HG02642 (cell line): Measurements from ENCODE around the gene SASH3.
A peak's percentile ranks its signal among the peaks of the same experiment; 100 is the strongest.
"Not testable (repeated sequence)": the region's sequence is repeated elsewhere in the genome, so short reads cannot be mapped to it uniquely, and the experiment has no call there.

Source experiments
- ATAC-seq: cut with Tn5 transposase; IDR thresholded peaks from one replicate; pipeline ENCODE4 v1.9.1; 2021; ENCODE audit warnings: mild to moderate bottlenecking; ENCODE audit not compliant: unreplicated experiment, poor library complexity

The SASH3 gene

DNA sequence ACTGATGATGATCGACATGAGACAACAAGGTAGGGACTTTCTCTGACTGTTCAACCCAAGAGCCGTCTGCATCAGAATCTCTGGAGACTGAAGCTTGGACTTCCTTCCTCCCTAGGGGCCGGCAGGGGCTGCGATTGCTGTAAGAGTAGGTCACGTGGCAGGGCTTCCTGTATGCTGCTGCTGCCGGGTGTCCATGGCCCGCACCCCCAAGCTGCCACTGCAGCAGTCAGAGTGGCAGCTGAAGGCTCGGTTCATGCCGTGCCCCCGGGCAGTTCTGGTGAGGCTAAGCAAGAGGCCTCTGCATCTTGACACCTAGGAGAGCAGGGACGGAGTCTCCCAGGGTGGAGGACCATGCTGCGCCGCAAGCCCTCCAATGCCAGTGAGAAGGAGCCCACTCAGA is at the start of gene SASH3:
SASH3 (plus strand) TSS at position 203 of the 400 bp plus-strand sequence; CDS start at position 352, 149 bp downstream.
- peak; percentile 42 for ATAC-seq

DNA sequence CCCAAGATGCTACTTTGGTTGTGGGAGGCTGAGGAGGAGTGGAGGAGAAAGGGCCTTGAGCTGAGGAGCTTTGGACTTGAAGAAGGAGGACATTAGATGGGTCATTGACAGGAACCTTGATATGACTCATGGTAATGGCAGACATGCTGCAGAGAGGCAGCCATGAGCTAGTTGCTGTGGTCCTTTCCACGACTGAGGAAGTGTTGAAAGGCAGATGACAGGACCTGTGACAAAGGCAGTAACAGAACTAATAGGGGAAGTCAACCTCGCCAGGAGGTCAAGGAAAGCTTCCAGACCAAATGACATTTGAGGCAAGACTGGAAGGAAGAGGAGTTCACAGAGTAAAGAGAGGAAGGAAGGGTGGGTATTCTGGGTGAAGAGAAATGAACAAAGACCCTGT is 48.5 kb upstream of the SASH3 start:
- ATAC-seq, result no peak

DNA sequence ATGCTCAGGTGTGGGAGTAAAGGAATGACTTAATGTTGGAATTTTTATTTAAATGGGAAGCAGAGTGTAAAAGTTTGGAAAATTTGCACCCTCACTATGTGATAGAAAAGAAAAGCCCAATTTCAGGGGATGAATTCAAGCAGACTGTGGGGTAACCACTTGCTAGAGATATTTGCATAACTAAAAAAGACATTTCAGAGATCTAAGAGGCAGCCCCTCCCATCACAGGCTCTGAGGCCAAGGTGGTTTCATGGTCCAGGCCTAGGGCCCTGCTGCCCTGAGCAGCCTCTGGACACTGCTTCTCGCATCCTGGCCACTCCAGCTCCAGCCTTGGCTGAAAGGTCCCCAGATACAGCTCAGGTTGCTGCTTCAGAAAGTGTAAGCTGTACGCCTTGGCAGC is 46.9 kb upstream of the SASH3 start:
- no peak for ATAC-seq

DNA sequence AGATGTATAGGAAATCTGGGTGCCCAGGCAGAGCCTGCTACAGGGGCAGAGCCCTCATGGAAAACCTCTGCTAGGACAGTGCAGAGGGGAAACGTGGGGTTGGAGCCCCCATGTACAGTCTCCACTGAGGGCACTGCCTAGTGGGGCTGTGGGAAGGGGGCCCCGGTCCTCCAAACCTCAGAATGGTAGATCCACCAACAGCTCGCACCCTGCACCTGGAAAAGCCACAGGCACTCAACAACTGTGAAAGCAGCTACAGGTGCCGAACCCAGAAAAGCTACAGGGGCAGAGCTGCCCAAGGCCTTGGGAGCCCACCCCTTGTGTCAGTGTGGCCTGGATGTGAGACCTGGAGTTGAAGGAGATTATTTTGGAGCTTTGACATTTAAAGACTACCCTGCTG is 46.4 kb upstream of the SASH3 start:
- no peak for ATAC-seq

DNA sequence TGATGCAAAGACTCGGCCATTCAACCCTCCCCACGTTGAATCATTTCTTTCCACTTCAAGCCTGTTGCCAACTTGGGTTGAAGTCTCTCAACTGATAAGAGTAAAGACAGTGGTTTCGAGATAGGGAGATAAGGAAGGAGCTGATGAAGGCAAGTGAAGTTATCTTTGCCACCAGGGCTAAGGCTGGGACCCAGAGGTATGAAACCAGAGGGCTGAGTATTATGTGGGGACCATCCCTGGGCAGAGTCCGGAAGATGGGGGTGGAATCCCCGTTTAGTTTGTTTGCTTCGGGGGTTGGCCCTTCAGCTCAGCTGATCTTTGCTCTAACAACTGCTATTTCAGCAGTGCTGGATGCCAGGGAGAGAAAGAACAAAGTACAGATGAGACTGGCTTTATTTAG is 43.3 kb upstream of the SASH3 start:
- ATAC-seq, result no peak

DNA sequence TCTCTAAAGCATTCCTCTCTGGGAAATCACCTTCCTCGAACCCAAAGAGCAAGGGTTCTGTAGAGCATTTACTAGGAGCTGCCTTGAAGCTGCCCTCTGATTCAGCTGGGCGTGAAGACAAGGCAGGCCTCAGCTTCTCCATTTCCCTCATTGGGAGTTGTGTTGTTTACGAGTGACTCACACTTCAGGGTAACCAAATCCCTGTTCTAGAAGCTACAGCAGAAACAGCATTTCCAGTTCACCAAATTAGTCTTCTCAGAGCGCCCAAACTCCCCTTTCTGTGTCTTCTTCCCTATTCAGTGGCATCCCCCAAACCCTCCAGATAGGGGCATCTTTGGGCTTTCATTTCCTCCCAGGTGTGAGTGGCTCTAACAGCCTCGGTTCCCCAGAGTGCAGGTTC is 41.8 kb upstream of the SASH3 start:
- peak; percentile 58 for ATAC-seq

DNA sequence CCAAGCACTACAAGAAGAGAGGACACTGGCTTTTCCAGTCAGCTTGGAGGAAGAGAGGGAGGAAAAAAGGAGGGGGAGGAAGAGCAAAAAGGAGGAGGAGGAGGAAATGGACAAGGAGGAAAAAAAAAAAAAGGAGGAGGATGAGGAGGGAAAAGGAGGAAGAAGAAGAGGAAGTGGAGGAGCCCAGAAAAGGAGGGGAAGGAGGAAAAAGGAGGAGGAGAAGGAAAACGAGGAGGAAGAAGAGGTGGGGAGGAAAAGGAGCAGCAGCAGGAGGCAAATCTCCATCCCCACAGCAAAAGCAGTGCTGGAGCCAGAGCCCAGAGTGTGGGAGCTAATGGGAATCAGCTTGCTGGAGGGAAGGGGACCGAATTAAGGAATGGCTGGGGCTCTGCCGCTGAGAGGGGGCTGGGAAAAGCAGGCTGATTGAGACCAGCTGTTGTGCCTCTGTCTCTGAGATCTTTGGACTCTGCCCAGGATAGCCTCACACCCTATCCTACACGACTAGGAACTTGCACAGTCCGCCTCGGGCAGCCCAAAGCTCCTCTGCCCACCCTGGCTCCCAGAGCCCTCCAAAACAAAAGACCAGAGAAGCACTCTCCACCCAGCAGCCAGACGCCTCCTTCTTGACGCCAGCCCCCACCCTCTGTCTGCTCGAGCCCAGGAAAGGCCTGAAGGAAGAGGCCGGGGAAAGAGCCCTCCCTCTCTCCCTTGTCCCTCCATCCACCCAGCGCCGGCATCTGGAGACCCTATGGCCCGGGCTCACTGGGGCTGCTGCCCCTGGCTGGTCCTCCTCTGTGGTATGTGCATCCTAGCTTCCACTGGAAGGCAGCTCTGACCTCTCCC is 41.1 kb upstream of the SASH3 start, which contains the start of gene XPNPEP2:
XPNPEP2 (plus strand) TSS at position 514 of the 843 bp plus-strand sequence; CDS start at position 749, 235 bp downstream.
- no peak for ATAC-seq

DNA sequence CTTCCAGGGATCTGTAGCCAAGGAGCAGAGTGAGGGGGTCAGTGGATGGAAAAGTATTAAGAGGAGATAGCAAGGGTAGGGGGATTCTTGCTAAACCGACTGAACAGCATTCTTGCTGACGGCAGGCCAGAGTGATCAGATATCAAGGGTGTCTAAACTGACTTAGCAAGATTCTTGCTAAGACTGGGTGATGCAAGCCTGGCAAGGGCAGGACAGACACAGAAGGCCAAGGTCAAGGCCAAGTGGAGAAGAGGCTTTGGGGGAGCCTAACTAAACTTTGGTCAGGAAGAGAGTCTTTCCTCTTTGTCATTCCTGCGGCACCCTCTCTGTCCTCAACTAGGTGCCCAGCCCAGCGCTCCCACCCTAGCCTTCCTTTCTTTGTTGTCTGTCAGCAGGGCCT is 40.2 kb upstream of the SASH3 start:
- no peak for ATAC-seq

DNA sequence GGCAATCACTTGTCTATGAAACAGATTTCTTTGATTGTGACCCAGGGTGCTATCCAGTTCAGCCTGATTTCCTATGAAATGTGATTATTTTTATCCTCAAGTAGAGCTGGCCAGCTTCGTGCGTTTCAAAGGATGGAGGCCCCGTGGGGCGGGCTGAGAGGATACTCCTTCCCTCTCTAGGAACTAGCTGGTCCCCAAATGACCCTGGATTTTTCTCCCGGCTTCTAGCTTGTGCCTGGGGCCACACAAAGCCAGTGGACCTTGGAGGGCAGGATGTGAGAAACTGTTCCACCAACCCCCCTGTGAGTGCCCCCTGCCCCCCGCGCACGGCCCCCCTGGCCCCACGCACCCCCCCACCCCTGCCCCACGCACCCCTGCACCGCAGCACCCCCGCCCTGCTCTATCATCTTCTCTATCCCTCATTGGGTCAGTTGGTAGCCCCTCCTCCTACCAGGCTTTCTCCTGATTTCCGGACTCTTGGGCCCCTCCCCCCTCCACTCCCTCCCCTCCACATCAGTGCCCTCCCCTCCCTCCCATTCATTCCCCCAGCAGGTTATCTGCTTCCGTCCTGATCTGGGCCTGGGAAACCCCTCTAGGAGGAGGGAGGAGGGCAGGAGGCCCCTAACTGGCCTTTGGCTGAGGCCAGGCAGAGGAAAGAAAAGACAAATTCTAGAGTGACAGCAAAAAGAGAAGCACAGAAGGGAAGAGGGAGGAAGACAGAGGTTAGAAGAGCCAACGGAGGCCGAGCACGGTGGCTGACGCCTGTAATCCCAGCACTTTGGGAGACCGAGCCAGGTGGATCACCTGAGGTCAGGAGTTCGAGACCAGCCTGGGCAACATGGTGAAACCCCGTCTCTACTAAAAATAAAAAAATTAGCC is 37.6 kb upstream of the SASH3 start:
- no peak for ATAC-seq

DNA sequence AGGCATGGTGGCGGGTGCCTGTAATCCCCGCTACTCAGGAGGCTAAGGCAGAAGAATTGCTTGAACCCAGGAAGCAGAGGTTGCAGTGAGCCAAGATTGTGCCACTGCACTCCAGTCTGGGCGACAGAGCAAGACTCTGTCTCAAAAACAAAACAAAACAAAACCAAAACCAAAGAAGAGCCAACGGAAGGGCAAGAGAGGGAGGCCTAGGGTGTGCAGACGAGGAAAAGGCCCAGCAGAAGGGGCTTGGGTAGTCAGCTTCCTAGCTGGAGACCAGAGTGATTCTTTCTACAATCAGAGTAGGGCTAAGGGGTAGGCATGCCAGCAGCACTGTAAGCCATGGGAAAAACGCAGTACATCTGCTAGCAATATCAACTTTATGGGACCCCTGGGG is 37.0 kb upstream of the SASH3 start:
- ATAC-seq, result not testable (repeated sequence)

DNA sequence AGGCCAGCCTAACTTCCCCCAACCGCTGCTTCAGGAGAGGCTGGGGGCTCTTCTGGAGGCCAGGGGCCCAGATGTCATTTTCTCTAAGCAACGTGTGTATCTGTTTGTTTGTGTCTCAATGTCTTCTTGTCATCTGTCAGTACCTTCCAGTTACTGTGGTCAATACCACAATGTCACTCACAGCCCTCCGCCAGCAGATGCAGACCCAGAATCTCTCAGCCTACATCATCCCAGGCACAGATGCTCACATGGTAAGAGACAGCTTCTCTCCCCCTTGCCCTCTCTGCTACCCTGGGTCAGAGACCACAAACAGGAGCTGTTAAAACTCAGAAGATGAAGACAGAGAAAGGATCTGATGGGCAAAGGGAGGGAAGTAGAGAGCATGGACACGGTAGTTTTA is 35.9 kb upstream of the SASH3 start:
- no peak for ATAC-seq

DNA sequence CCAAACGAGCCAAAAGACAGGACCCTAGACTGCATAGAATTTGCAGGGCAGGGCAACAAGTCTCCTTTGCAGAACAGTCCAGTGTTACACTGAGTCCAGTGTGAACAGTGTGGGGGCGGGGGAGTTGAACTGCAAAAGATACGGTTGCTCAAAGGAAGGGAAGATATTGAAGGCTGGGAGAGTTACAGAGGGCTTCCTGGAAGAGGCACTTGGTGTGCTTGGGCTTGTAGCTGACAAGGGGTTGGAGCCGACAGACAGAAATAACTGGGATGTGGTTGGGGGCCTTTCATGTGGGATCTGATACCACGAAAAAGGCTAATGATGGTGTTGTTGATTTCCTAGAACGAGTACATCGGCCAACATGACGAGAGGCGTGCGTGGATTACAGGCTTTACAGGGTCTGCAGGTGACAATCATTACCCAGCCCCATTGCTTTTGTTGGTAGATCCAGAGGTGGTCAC is 34.9 kb upstream of the SASH3 start:
- ATAC-seq, result no peak

DNA sequence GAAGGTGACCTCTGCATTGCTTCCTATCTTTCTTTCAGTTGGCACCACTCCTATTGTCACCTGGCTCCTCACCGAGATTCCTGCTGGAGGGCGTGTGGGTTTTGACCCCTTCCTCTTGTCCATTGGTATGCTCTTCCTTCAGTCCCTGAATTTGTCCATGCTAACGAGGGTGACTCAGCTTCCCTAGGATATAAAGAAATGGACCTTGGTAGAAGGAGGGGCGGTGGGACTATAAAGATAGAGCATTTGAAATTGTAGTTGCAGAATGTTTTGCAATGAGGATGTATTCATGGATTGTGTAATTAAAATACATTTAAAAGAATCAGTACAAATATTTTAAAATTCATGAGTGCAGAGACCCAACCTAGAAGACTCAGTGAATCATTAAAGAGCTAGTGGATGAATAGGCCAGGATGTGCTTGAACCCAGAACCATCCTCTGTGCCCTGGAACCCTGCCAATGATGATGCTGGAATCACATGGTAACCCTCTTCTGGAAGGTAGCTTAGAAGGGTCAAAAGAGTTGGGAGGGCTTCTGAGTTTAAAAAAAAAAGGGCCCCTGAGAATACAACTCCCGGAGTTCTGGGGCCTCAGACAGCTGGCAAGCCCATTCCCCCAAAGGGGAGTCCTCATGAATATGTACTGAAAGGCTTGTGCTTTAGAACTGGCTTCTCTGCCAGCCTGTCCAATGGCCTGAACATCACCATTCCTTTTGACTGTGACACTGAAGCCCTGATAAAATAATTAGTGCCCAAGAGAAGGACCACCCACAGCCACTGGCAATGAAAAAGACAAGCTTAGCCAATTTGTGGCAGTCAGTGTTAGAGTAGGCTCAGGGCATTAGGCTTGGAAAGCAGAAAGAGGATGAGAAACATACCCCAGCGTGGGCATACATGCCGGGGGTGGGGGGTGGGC is 32.9 kb upstream of the SASH3 start:
- no peak for ATAC-seq

DNA sequence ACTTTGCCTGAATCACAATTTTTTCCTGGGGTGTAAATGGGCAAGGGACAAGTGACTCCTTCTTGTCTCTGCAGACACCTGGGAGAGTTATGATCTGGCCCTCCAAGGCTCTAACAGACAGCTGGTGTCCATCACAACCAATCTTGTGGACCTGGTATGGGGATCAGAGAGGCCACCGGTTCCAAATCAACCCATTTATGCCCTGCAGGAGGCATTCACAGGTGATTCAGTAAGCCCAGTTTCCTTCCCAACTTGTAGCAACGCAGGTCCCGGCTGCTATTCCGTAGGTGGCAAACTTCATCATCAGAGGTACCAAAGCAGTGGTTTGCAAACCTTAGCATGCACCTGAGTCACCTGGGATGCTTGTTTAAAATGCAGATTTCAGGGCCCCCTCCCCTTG is 32.2 kb upstream of the SASH3 start:
- ATAC-seq, result no peak

DNA sequence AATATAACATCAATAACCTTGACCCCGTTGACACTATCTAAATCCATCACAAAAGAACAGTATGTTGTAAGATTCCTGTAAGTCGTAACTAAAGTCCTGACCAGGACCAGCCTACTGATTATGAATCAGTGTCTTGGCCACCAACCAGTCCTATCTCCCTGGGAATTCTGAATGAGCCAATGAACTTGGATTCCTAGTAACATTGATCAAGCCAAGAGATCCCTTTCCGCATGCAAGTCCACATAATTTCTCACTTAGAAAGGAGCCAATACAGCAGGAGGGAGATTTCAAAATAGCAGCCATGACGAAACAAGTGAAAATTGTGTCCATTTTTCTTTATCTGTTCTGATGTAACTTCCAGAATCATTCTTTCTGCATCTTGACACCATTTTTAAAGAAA is 31.4 kb upstream of the SASH3 start:
- no peak for ATAC-seq

DNA sequence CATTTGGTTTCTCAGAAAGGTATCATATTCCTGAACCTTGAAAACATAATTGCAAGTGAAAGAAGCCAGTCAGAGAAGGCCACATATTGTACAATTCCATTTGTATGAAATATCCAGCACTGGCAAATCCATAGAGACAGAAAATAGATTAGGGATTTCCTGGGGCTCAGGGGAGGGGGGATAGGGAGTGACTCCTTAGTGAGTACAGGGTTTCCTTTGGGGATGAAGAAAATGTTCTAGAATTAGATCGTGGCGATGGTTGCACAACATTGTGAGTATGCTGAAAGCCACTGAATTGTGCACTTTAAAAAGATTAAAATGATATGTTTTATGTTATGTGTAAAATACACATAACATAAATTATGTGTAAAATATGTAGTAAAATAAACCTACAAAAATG is 30.7 kb upstream of the SASH3 start:
- no peak for ATAC-seq

DNA sequence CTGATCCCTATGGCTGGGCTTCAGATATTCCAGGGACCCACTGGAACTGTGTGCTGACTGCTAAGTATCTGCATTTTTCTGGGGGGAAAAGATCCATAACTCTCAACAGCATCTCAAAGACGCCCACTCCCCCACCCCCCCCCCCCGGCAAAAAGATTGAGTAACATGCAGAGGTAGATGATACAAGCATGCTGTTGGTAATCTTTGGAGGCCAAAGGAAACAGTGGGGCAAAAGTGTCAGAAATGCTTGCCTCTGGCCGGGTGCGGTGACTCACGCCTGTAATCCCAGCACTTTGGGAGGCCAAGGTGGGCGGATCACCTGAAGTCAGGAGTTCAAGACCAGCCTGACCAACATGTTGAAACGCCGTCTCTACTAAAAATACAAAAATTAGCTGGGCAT is 28.8 kb upstream of the SASH3 start:
- no peak for ATAC-seq

DNA sequence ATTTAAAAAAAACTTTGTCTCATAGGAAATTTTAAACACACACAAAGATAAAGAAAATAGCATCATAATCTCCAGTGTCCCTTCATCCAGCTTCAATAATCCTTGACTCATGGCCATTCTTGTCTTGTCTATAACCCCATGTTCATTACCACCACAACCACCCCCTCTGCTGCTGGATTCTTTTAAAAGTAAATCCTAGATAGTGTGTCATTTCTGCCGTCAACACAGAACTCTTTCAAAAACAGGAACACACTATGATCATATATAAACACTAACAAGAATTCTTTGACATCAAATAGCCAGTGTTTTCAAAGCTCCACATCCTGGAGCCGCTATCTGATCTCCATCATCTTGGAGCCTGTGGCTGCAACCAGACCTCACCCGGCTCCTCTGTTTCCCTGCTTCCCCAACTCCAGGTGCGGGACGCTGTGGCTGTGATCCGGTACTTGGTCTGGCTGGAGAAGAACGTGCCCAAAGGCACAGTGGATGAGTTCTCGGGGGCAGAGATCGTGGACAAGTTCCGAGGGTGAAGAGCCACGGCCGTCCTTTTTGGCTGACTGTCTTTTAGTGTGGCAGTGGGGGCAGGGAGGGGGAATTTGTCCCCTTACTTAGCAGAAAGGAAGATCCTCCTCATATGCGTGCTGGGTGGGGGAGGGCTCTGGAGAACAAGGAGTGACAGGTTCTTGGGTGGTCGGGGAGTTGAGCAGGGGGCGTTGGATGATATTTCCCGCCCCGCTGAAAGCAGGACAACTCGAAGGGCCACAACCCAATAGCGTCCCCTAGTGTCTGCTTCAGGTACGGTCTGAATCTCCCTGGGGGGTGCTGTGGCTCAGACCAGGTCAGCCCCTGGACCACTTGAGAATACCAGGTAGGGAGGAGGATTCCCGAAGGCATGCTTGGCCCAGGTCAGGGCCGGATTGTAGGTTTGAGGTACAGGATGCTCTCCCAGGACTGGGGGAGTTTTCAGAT is 25.4 kb upstream of the SASH3 start:
- no peak for ATAC-seq
